ENCODE results near the gene ZFY. TPM values are rescaled to one million over a fixed set of nuclear protein-coding genes. Genes with fewer than 3 reads are reported as not detected.

ZFY gene
- total RNA-seq, 1 experiment from 2014 or later, result 0.18 TPM

- H3K27me3 ChIP-seq (ENCODE audit: control insufficient read depth, insufficient read depth, low read length), result no peaks in the 10 kb centered on the region
- H3K36me3 ChIP-seq (ENCODE audit: control insufficient read depth, insufficient read depth, low read length), result no peaks in the 10 kb centered on the region
- BruUV-seq (replicated peaks), result no TSS peak
- H3K9me3 ChIP-seq (ENCODE audit: control insufficient read depth, insufficient read depth, low read depth, low read length), result no peaks in the 10 kb centered on the region
- POLR2A ChIA-PET, result no interaction called here
- H3K4me1 ChIP-seq (ENCODE audit: control insufficient read depth, insufficient read depth, low read length), result no peaks in the 10 kb centered on the region
- H3K27ac ChIP-seq (ENCODE audit: low read length), result no peak overlapping the region
- intact Hi-C loops (cut with micrococcal nuclease; ENCODE audit: unreplicated experiment) (no loop called here), in situ Hi-C loops (cut with HindIII; ENCODE audit: low pct_unique_long_range_greater_than_20kb, low sequenced_read_pairs) (no loop called here)
- H3K4me3 ChIP-seq (ENCODE audit: low read depth in 2 of 2, low read length in 2 of 2), result no peak overlapping the region
- TF ChIP-seq POLR2AphosphoS5 (IDR thresholded peaks at IDR 0.05; ENCODE audit: low read depth, low read length), result no peak
- no peak for TF ChIP-seq SIN3A (IDR thresholded peaks at IDR 0.05; ENCODE audit: borderline replicate concordance, insufficient read depth, low read depth, low read length)
- TF ChIP-seq CTCF (IDR thresholded peaks at IDR 0.05), result no peak
- no peak for TF ChIP-seq REST (IDR thresholded peaks at IDR 0.05; ENCODE audit: insufficient read depth in 1 of 2, low read depth in 2 of 2, low read length in 1 of 2)
- no peak for TF ChIP-seq TCF7L2 (IDR thresholded peaks at IDR 0.05; ENCODE audit: low read depth, low read length)
- no peak for DNase-seq (ENCODE audit: low read depth, low spot score)
- CTCF ChIA-PET, result no interaction called here
- ATAC-seq, result no peak
These were observed 72.8 kb downstream of the ZFY start for GRCh38 chrY:3007967-3008366.

- in situ Hi-C loops (cut with HindIII; ENCODE audit: low pct_unique_long_range_greater_than_20kb, low sequenced_read_pairs), result no loop called here
- ChIA-PET POLR2A (no interaction called here), CTCF (no interaction called here)
- no peaks in the 10 kb centered on the region for H3K36me3 ChIP-seq (ENCODE audit: control insufficient read depth, insufficient read depth, low read length)
- intact Hi-C loops (cut with micrococcal nuclease; ENCODE audit: unreplicated experiment), result no loop called here
- no peaks in the 10 kb centered on the region for H3K9me3 ChIP-seq (ENCODE audit: control insufficient read depth, insufficient read depth, low read depth, low read length)
- no peaks in the 10 kb centered on the region for H3K27me3 ChIP-seq (ENCODE audit: control insufficient read depth, insufficient read depth, low read length)
- TF ChIP-seq REST (IDR thresholded peaks at IDR 0.05; ENCODE audit: insufficient read depth in 1 of 2, low read depth in 2 of 2, low read length in 1 of 2) (no peak), SIN3A (IDR thresholded peaks at IDR 0.05; ENCODE audit: borderline replicate concordance, insufficient read depth, low read depth, low read length) (no peak), CTCF (IDR thresholded peaks at IDR 0.05) (no peak), POLR2AphosphoS5 (IDR thresholded peaks at IDR 0.05; ENCODE audit: low read depth, low read length) (no peak), TCF7L2 (IDR thresholded peaks at IDR 0.05; ENCODE audit: low read depth, low read length) (no peak)
- DNase-seq (ENCODE audit: low read depth, low spot score) (no peak), ATAC-seq (no peak)
- H3K4me1 ChIP-seq (ENCODE audit: control insufficient read depth, insufficient read depth, low read length), result no peaks in the 10 kb centered on the region
- no peak overlapping the region for H3K27ac ChIP-seq (ENCODE audit: low read length)
- H3K4me3 ChIP-seq (ENCODE audit: low read depth in 2 of 2, low read length in 2 of 2), result no peak overlapping the region
- BruUV-seq (replicated peaks), result no TSS peak
These were observed 77.0 kb downstream of the ZFY start for GRCh38 chrY:3012226-3012625.

All from Panc1 (cell line).